ENCODE results near the gene ZFYVE9.
"Not testable (repeated sequence)": the region's sequence is repeated elsewhere in the genome, so short reads cannot be mapped to it uniquely, and the experiment has no call there.

The ZFYVE9 gene

GRCh38 chr1:52142220-52143183, 613 bp downstream of the ZFYVE9 start:
- peak overlapping the region; percentile 81 for H3K4me3 ChIP-seq
- H3K36me3 ChIP-seq (ENCODE audit: insufficient read depth, low read length) = no peaks in the 10 kb centered on the region
- peak overlapping the region; percentile 91 for H3K9ac ChIP-seq (ENCODE audit: insufficient read length)
- H3K27ac ChIP-seq = peak overlapping the region; percentile 45; the same call in 1 of the 2 replicates
- no peak for DNase-seq (ENCODE audit: low read depth, low spot score)
- H3K9me3 ChIP-seq (ENCODE audit: low read depth, low read length) = no peaks in the 10 kb centered on the region
- no peak for TF ChIP-seq EZH2 (IDR thresholded peaks at IDR 0.05)
- TF ChIP-seq FOXP2 (optimal IDR thresholded peaks at IDR 0.05; ENCODE audit: control extremely low read depth, extremely low read length, insufficient read depth) = peak; percentile 30
- no peak; the same call in 1 of the 2 replicates for TF ChIP-seq POLR2AphosphoS5 (IDR thresholded peaks at IDR 0.05; ENCODE audit: borderline replicate concordance, low read depth, low read length)

DNA sequence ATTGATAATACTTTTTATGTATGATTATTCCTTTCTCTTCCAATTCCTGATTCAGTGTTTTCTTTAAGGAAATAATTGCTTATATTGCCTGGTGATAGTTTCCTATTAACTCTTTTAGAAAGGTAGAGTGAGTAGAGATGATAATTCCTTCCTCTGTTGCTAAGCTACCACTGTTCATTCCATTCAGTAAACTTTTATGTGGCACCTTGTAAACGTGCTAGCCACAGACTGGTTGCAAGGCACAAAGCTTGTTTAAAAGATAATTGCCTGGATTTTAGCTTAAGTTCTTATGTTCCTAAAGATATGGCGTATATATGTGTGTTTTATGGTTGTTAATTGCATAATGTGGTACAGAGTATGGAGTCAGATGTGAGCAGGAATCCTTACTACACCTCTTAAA, 3.2 kb downstream of the ZFYVE9 start:
- Histone ChIP-seq H3K36me3 (ENCODE audit: insufficient read depth, low read length) (no peaks in the 10 kb centered on the region), H3K4me3 (no peak overlapping the region), H3K9me3 (ENCODE audit: low read depth, low read length) (no peaks in the 10 kb centered on the region), H3K9ac (ENCODE audit: insufficient read length) (no peak overlapping the region), H3K27ac (no peak overlapping the region)
- TF ChIP-seq POLR2AphosphoS5 (IDR thresholded peaks at IDR 0.05; ENCODE audit: borderline replicate concordance, low read depth, low read length) (no peak), EZH2 (IDR thresholded peaks at IDR 0.05) (no peak), FOXP2 (optimal IDR thresholded peaks at IDR 0.05; ENCODE audit: control extremely low read depth, extremely low read length, insufficient read depth) (no peak)
- no peak for DNase-seq (ENCODE audit: low read depth, low spot score)

- H3K27ac ChIP-seq; H3K36me3 ChIP-seq (ENCODE audit: insufficient read depth, low read length); H3K9me3 ChIP-seq (ENCODE audit: low read depth, low read length); DNase-seq (ENCODE audit: low read depth, low spot score); H3K9ac ChIP-seq (ENCODE audit: insufficient read length); H3K4me3 ChIP-seq: not testable (repeated sequence)
Observed at GRCh38 chr1:52150445-52150844, 8.6 kb downstream of the ZFYVE9 start.

DNA sequence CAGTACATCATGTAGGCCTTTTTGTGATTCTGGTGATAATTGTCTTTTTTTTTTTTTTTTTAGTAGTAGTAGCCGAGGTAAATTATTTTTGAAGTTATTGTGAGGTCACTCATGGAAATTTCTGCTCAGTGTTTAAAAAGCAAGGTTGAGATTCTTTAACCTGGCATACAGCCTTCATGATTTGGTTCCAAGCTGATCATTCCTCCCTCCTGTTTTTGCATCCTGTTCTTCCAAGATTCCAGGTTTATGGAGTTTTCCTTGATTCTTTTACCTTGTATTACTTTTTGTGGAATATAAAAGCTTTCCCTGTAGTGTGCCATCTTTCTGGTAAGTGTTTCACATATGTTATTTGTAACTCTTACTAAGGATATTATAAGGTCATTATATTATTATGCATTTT, 9.1 kb downstream of the ZFYVE9 start:
- Histone ChIP-seq H3K4me3 (no peak overlapping the region), H3K27ac (no peak overlapping the region), H3K9me3 (ENCODE audit: low read depth, low read length) (no peaks in the 10 kb centered on the region), H3K9ac (ENCODE audit: insufficient read length) (no peak overlapping the region), H3K36me3 (ENCODE audit: insufficient read depth, low read length) (no peaks in the 10 kb centered on the region)
- DNase-seq (ENCODE audit: low read depth, low spot score) = no peak
- TF ChIP-seq POLR2AphosphoS5 (IDR thresholded peaks at IDR 0.05; ENCODE audit: borderline replicate concordance, low read depth, low read length) (no peak), EZH2 (IDR thresholded peaks at IDR 0.05) (no peak), FOXP2 (optimal IDR thresholded peaks at IDR 0.05; ENCODE audit: control extremely low read depth, extremely low read length, insufficient read depth) (no peak)

DNA sequence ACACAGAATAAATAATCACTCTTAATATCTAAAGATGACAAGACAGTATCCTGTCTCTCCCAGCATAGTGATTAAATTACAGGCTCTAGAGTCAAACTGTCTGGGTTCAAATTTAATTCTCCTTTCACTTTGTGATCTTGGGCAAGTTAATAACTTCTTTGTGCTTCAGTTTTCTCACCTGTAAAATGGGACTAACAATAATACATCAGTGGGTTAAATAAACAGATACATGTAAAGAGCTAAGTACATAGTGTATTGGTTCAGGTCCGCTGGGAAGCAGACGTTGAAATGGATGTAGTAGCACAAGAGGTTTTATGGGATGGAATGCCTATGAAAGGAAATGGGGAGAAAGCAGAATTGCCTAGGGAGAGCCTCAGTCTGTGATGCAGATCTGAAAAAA, 10.7 kb downstream of the ZFYVE9 start:
- no peak overlapping the region for H3K9ac ChIP-seq (ENCODE audit: insufficient read length)
- no peak overlapping the region for H3K27ac ChIP-seq
- no peak for DNase-seq (ENCODE audit: low read depth, low spot score)
- no peak overlapping the region for H3K4me3 ChIP-seq
- H3K9me3 ChIP-seq (ENCODE audit: low read depth, low read length) = no peaks in the 10 kb centered on the region
- H3K36me3 ChIP-seq (ENCODE audit: insufficient read depth, low read length) = no peaks in the 10 kb centered on the region
- no peak for TF ChIP-seq POLR2AphosphoS5 (IDR thresholded peaks at IDR 0.05; ENCODE audit: borderline replicate concordance, low read depth, low read length)
- TF ChIP-seq EZH2 (IDR thresholded peaks at IDR 0.05) = no peak
- no peak for TF ChIP-seq FOXP2 (optimal IDR thresholded peaks at IDR 0.05; ENCODE audit: control extremely low read depth, extremely low read length, insufficient read depth)

GRCh38 chr1:52153010-52153409, 11.1 kb downstream of the ZFYVE9 start:
- Histone ChIP-seq H3K36me3 (ENCODE audit: insufficient read depth, low read length) (no peaks in the 10 kb centered on the region), H3K9me3 (ENCODE audit: low read depth, low read length) (no peaks in the 10 kb centered on the region), H3K27ac (no peak overlapping the region), H3K9ac (ENCODE audit: insufficient read length) (no peak overlapping the region), H3K4me3 (no peak overlapping the region)
- no peak for DNase-seq (ENCODE audit: low read depth, low spot score)
- TF ChIP-seq POLR2AphosphoS5 (IDR thresholded peaks at IDR 0.05; ENCODE audit: borderline replicate concordance, low read depth, low read length) (no peak), EZH2 (IDR thresholded peaks at IDR 0.05) (no peak), FOXP2 (optimal IDR thresholded peaks at IDR 0.05; ENCODE audit: control extremely low read depth, extremely low read length, insufficient read depth) (no peak)

GRCh38 chr1:52153898-52154297, 12.0 kb downstream of the ZFYVE9 start:
- no peak overlapping the region for H3K27ac ChIP-seq
- no peak overlapping the region for H3K9ac ChIP-seq (ENCODE audit: insufficient read length)
- no peak for TF ChIP-seq EZH2 (IDR thresholded peaks at IDR 0.05)
- no peak for TF ChIP-seq POLR2AphosphoS5 (IDR thresholded peaks at IDR 0.05; ENCODE audit: borderline replicate concordance, low read depth, low read length)
- TF ChIP-seq FOXP2 (optimal IDR thresholded peaks at IDR 0.05; ENCODE audit: control extremely low read depth, extremely low read length, insufficient read depth) = no peak
- no peak for DNase-seq (ENCODE audit: low read depth, low spot score)
- no peak overlapping the region for H3K4me3 ChIP-seq
- H3K36me3 ChIP-seq (ENCODE audit: insufficient read depth, low read length) = no peaks in the 10 kb centered on the region
- H3K9me3 ChIP-seq (ENCODE audit: low read depth, low read length) = no peaks in the 10 kb centered on the region

- no peak overlapping the region for H3K9ac ChIP-seq (ENCODE audit: insufficient read length)
- no peaks in the 10 kb centered on the region for H3K9me3 ChIP-seq (ENCODE audit: low read depth, low read length)
- no peak overlapping the region for H3K4me3 ChIP-seq
- no peak for DNase-seq (ENCODE audit: low read depth, low spot score)
- TF ChIP-seq EZH2 (IDR thresholded peaks at IDR 0.05) (no peak), POLR2AphosphoS5 (IDR thresholded peaks at IDR 0.05; ENCODE audit: borderline replicate concordance, low read depth, low read length) (no peak), FOXP2 (optimal IDR thresholded peaks at IDR 0.05; ENCODE audit: control extremely low read depth, extremely low read length, insufficient read depth) (no peak)
- H3K36me3 ChIP-seq (ENCODE audit: insufficient read depth, low read length) = no peaks in the 10 kb centered on the region
- no peak overlapping the region for H3K27ac ChIP-seq
Observed at GRCh38 chr1:52156460-52156859, 14.6 kb downstream of the ZFYVE9 start.
